UCSD-AML1 (cell line): ENCODE data around the gene SMCHD1.
"Not testable (repeated sequence)": the region's sequence is repeated elsewhere in the genome, so short reads cannot be mapped to it uniquely, and the experiment has no call there.

Source experiments
- DNase-seq: peaks from one replicate; lab custom pipeline; 2025; ENCODE audit not compliant: unreplicated experiment; lab: John Stamatoyannopoulos, UW

The SMCHD1 gene

GRCh38 chr18:2811416-2811815 is 155.9 kb downstream of the SMCHD1 start:
- no peak for DNase-seq

GRCh38 chr18:2814928-2815327 is 159.4 kb downstream of the SMCHD1 start:
- DNase-seq, result no peak

GRCh38 chr18:2818281-2818680 is 162.8 kb downstream of the SMCHD1 start:
- no peak for DNase-seq

- no peak for DNase-seq
Measured at GRCh38 chr18:2821695-2822094, 166.2 kb downstream of the SMCHD1 start.

GRCh38 chr18:2822213-2822921 is 166.8 kb downstream of the SMCHD1 start:
- no peak for DNase-seq

- no peak for DNase-seq
Measured at GRCh38 chr18:2823202-2823601, 167.7 kb downstream of the SMCHD1 start.

GRCh38 chr18:2823966-2824365 is 168.4 kb downstream of the SMCHD1 start:
- no peak for DNase-seq

GRCh38 chr18:2824865-2825264 is 169.3 kb downstream of the SMCHD1 start:
- no peak for DNase-seq

- no peak for DNase-seq
Measured at GRCh38 chr18:2825613-2826175, 170.2 kb downstream of the SMCHD1 start.

- DNase-seq, result no peak
Measured at GRCh38 chr18:2826581-2826980, 171.1 kb downstream of the SMCHD1 start.

- DNase-seq, result no peak
Measured at GRCh38 chr18:2827061-2827460, 171.5 kb downstream of the SMCHD1 start.

GRCh38 chr18:2836118-2836517 is 180.6 kb downstream of the SMCHD1 start:
- not testable (repeated sequence) for DNase-seq

GRCh38 chr18:2837290-2837689 is 181.8 kb downstream of the SMCHD1 start:
- DNase-seq, result not testable (repeated sequence)

GRCh38 chr18:2839202-2839601 is 183.7 kb downstream of the SMCHD1 start:
- no peak for DNase-seq

- no peak for DNase-seq
Measured at GRCh38 chr18:2840521-2840920, 185.0 kb downstream of the SMCHD1 start.

GRCh38 chr18:2843146-2843545 is 187.6 kb downstream of the SMCHD1 start:
- DNase-seq, result no peak

- no peak for DNase-seq
Measured at GRCh38 chr18:2845172-2845571, 189.6 kb downstream of the SMCHD1 start.

GRCh38 chr18:2846636-2847316 is 191.2 kb downstream of the SMCHD1 start, which contains the start of gene EMILIN2:
EMILIN2 (plus strand) TSS chr18:2847006; CDS start chr18:2847189, 183 bp downstream.
- DNase-seq, result no peak

GRCh38 chr18:2847317-2848246 is 192.1 kb downstream of the SMCHD1 start:
- DNase-seq, result no peak

GRCh38 chr18:2848247-2849246 is 193.0 kb downstream of the SMCHD1 start:
- DNase-seq, result no peak
